A549 (cell line): ENCODE measurements around the gene ALG14. TPM values are rescaled to one million over a fixed set of nuclear protein-coding genes. Genes with fewer than 3 reads are reported as not detected.

Source experiments
- ATAC-seq, 2 experiments: fragments of 200-7000 bp in 1 of 2; fragments of >200 bp in 1 of 2; cut with Nextera tagmentation in 1 of 2; cut with Tn5 transposase in 1 of 2; 3 replicates each; pipeline versions ENCODE4 v1.8.0 to v1.9.1; 2018 to 2020; ENCODE audit warnings: mild to moderate bottlenecking in 1 of 2, moderate library complexity in 1 of 2
- CTCF ChIA-PET: fragments of 300-600 bp; sonication (Branson Sonifier 250); formaldehyde crosslinking; extraction: SDS; loops from one replicate; lab custom pipeline; 2021; ENCODE audit warnings: antibody characterized with exemption, inconsistent platforms; lab: Yijun Ruan, JAX
- POLR2A ChIA-PET: fragments of 350-600 bp; formaldehyde crosslinking; extraction: SDS; loops from one replicate; lab custom pipeline; 2021; ENCODE audit warnings: antibody characterized with exemption, inconsistent platforms; lab: Yijun Ruan, JAX
- DNase-seq, 2 experiments: peaks; one replicate each; pipeline versions ENCODE4 v3.0.0 to v3.0.0-alpha.2; 2011 to 2016; ENCODE audit warnings: low read depth in 1 of 2, low spot score in 1 of 2
- FAIRE-seq: peaks from 2 replicates; lab custom pipeline; 2011; peaks lifted over from hg19 to GRCh38; lab: Jason Lieb, UNC
- H3K27ac ChIP-seq, 2 experiments: fragments of >200 bp; sonication (Bioruptor Twin); formaldehyde crosslinking; 3 replicates each; pipeline ENCODE4 v1.5.1; 2016 to 2017
- H3K4me1 ChIP-seq: fragments of >200 bp; sonication (Bioruptor Twin); formaldehyde crosslinking; 3 replicates; pipeline ENCODE4 v1.6.1; 2016
- H3K4me2 ChIP-seq: fragments of >200 bp; sonication (Bioruptor Twin); formaldehyde crosslinking; 3 replicates; pipeline ENCODE4 v1.6.1; 2016
- H3K4me3 ChIP-seq: fragments of >200 bp; sonication (Bioruptor Twin); formaldehyde crosslinking; 3 replicates; pipeline ENCODE4 v1.5.1; 2016
- H3K9me3 ChIP-seq: fragments of >200 bp; sonication (Bioruptor Twin); formaldehyde crosslinking; 3 replicates; pipeline ENCODE4 v1.6.1; 2016
- BHLHE40 ChIP-seq: IDR thresholded peaks from 2 replicates; pipeline ENCODE4 v1.6.1; 2012; ENCODE audit warnings: low read depth, low read length, inconsistent platforms
- CBX8 ChIP-seq: fragments of 200-600 bp; sonication (generic); IDR thresholded peaks from 2 replicates; pipeline ENCODE4 v1.6.1; 2016
- EHMT2 ChIP-seq: fragments of 200-600 bp; sonication (generic); IDR thresholded peaks from 2 replicates; pipeline ENCODE4 v1.6.1; 2016; ENCODE audit warnings: antibody characterized with exemption, low read depth, mild to moderate bottlenecking, moderate library complexity
- EP300 ChIP-seq, 2 experiments: fragments of >200 bp; sonication (Bioruptor Twin); formaldehyde crosslinking; IDR thresholded peaks; 2 replicates in 1 of 2; 3 replicates in 1 of 2; pipeline ENCODE4 v1.6.1; 2016 to 2017
- ESRRA ChIP-seq: fragments of 150-350 bp; IDR thresholded peaks from 2 replicates; pipeline ENCODE4 v1.6.1; 2014; ENCODE audit warnings: mild to moderate bottlenecking, low read length, borderline replicate concordance
- GATA3 ChIP-seq: IDR thresholded peaks from 2 replicates; pipeline ENCODE4 v1.6.1; 2012; ENCODE audit warnings: borderline replicate concordance
- HEYL ChIP-seq: fragments of 250-450 bp; sonication (Bioruptor Pico); IDR thresholded peaks from 2 replicates; pipeline ENCODE4 v1.8.0; 2021; ENCODE audit warnings: mild to moderate bottlenecking, moderate library complexity
- HOXB13 ChIP-seq: fragments of 250-450 bp; sonication (Bioruptor Pico); IDR thresholded peaks from 2 replicates; pipeline ENCODE4 v1.5.0; 2020; ENCODE audit warnings: low read depth, mild to moderate bottlenecking, moderate library complexity
- JUN ChIP-seq, 2 experiments: fragments of >200 bp; sonication (Bioruptor Twin); formaldehyde crosslinking; IDR thresholded peaks; 2 replicates in 1 of 2; 3 replicates in 1 of 2; pipeline ENCODE4 v1.6.1; 2016 to 2017
- JUNB ChIP-seq: fragments of >200 bp; sonication (Bioruptor Twin); formaldehyde crosslinking; IDR thresholded peaks from 2 replicates; pipeline ENCODE4 v1.6.1; 2016
- MAFK ChIP-seq: fragments of 450-650 bp; IDR thresholded peaks from 2 replicates; pipeline ENCODE4 v1.6.1; 2014; ENCODE audit not compliant: partially characterized antibody
- NFE2L2 ChIP-seq: fragments of 150-350 bp; conservative IDR thresholded peaks from 2 replicates; pipeline ENCODE4 v1.6.1; 2014; ENCODE audit warnings: low read length
- NPAS2 ChIP-seq: fragments of 250-450 bp; sonication (Bioruptor Pico); IDR thresholded peaks from 2 replicates; pipeline ENCODE4 v1.8.0; 2022; ENCODE audit warnings: mild to moderate bottlenecking, moderate library complexity, borderline replicate concordance
- RFX5 ChIP-seq: fragments of 450-650 bp; IDR thresholded peaks from 2 replicates; pipeline ENCODE4 v1.7.1; 2014; ENCODE audit warnings: antibody characterized with exemption, mild to moderate bottlenecking, moderate library complexity
- ZFP36 ChIP-seq: fragments of 450-650 bp; IDR thresholded peaks from 2 replicates; pipeline ENCODE4 v1.6.1; 2014; ENCODE audit warnings: borderline replicate concordance; ENCODE audit not compliant: partially characterized antibody
- WGBS: methylation state at CpG from one replicate; pipeline ENCODE4 v1.1.6; 2017; ENCODE audit errors: missing lambda C conversion rate; 5-methylcytosine and 5-hydroxymethylcytosine counted together
- polyA plus RNA-seq, 4 experiments: library from polyadenylated mRNA; depleted of rRNA in 3 of 4; stranded (reverse); fragments of >200 nt; fragmentation: RNase III in 1 of 4; extraction: RNeasy Plus Mini Kit Qiagen cat#74134 plus additional on column Dnase treatment in 1 of 4; gene quantifications; 2 replicates in 3 of 4; 3 replicates in 1 of 4; pipeline ENCODE4 v1.2.3, GENCODE V29; 2011 to 2017
- TF ChIP-seq, protein P1 (sequence below): IDR thresholded peaks from 2 replicates; pipeline ENCODE4 v1.6.1; 2012; ENCODE audit warnings: low read depth, borderline replicate concordance
- TF ChIP-seq, protein P2 (sequence below): IDR thresholded peaks from 2 replicates; pipeline ENCODE4 v1.6.1; 2012
- TF ChIP-seq, protein P3 (sequence below): fragments of 200-600 bp; sonication (generic); IDR thresholded peaks from 2 replicates; pipeline ENCODE4 v1.6.1; 2016; ENCODE audit warnings: antibody characterized with exemption, mild to moderate bottlenecking, moderate library complexity
- TF ChIP-seq, protein P4 (sequence below): fragments of >200 bp; sonication (Bioruptor Twin); formaldehyde crosslinking; IDR thresholded peaks from 3 replicates; pipeline ENCODE4 v1.6.1; 2016

Gene ALG14
- polyA plus RNA-seq, 2 of the 4 experiments (the other 2 are of a cell fraction) = 5.0 to 5.4 TPM

DNA sequence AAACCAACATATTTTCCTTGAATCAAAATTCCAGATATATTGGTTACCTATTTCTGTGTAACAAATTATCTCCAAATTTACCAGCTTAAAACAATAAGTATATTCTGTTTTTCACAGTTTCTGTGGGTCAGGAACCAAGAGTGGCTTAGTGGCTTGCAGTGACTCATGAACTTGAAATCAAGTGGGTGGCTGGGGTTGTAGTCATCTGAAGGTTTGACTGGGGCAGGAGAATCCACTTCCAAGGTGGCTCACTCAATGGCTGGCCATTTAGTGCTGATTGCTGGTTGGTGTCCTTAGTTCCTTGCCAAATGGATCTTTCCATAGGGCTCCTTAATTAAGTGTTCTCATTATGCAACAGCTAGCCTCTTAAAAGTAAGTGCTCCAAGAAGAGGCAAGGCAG is 43.8 kb downstream of the ALG14 start:
- Histone ChIP-seq H3K27ac (no peak overlapping the region), H3K4me1 (peaks cover 3% of the 10 kb centered on the region), H3K4me2 (no peak overlapping the region), H3K9me3 (no peaks in the 10 kb centered on the region; the same call in 2 of the 3 replicates), H3K4me3 (no peak overlapping the region)
- FAIRE-seq (no peak), DNase-seq (no peak), ATAC-seq (no peak)
- POLR2A ChIA-PET = no interaction called here
- TF ChIP-seq, protein P1, sequence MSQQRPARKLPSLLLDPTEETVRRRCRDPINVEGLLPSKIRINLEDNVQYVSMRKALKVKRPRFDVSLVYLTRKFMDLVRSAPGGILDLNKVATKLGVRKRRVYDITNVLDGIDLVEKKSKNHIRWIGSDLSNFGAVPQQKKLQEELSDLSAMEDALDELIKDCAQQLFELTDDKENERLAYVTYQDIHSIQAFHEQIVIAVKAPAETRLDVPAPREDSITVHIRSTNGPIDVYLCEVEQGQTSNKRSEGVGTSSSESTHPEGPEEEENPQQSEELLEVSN = no peak
- TF ChIP-seq HEYL (CRISPR knock-in tag) = no peak
- CTCF ChIA-PET = interaction anchor here (0.6 to 1.3 kb wide), 4 partner anchors 14 to 120 kb away, joined by 3 to 6 read pairs (median 4); no protein-coding TSS in a partner anchor

DNA sequence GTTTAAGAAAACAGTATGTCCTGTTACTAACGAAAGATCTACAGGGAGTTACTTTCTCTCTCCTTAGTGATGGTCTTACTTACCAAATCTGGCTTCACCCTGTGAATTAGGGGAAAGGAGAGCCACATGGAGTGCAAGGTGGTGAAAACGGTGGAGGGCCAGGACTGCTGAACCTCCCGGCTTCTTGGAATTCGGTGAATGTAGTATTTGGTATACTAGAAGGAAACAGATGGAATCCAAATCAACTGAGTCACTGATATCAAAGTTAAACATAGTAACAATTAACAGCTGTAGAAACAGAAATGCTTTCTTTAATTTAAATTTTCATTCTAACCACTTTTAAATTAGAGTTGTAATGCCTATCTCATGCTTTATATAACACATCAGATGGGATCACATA is 45.7 kb downstream of the ALG14 start:
- FAIRE-seq (no peak), ATAC-seq (no peak), DNase-seq (no peak)
- H3K4me2 ChIP-seq = no peak overlapping the region
- TF ChIP-seq BHLHE40 (no peak), NFE2L2 (no peak), ESRRA (no peak), EHMT2 (no peak), GATA3 (no peak), NPAS2 (CRISPR knock-in tag) (no peak), JUNB (no peak), HEYL (CRISPR knock-in tag) (no peak), CBX8 (no peak), RFX5 (no peak), ZFP36 (no peak), HOXB13 (CRISPR knock-in tag) (no peak), EP300 (IDR thresholded peaks at IDR 0.05) (no peak), MAFK (no peak), JUN (IDR thresholded peaks at IDR 0.05) (no peak)
- TF ChIP-seq, protein P2, sequence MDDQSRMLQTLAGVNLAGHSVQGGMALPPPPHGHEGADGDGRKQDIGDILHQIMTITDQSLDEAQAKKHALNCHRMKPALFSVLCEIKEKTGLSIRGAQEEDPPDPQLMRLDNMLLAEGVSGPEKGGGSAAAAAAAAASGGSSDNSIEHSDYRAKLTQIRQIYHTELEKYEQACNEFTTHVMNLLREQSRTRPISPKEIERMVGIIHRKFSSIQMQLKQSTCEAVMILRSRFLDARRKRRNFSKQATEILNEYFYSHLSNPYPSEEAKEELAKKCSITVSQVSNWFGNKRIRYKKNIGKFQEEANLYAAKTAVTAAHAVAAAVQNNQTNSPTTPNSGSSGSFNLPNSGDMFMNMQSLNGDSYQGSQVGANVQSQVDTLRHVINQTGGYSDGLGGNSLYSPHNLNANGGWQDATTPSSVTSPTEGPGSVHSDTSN = no peak
- TF ChIP-seq, protein P3, sequence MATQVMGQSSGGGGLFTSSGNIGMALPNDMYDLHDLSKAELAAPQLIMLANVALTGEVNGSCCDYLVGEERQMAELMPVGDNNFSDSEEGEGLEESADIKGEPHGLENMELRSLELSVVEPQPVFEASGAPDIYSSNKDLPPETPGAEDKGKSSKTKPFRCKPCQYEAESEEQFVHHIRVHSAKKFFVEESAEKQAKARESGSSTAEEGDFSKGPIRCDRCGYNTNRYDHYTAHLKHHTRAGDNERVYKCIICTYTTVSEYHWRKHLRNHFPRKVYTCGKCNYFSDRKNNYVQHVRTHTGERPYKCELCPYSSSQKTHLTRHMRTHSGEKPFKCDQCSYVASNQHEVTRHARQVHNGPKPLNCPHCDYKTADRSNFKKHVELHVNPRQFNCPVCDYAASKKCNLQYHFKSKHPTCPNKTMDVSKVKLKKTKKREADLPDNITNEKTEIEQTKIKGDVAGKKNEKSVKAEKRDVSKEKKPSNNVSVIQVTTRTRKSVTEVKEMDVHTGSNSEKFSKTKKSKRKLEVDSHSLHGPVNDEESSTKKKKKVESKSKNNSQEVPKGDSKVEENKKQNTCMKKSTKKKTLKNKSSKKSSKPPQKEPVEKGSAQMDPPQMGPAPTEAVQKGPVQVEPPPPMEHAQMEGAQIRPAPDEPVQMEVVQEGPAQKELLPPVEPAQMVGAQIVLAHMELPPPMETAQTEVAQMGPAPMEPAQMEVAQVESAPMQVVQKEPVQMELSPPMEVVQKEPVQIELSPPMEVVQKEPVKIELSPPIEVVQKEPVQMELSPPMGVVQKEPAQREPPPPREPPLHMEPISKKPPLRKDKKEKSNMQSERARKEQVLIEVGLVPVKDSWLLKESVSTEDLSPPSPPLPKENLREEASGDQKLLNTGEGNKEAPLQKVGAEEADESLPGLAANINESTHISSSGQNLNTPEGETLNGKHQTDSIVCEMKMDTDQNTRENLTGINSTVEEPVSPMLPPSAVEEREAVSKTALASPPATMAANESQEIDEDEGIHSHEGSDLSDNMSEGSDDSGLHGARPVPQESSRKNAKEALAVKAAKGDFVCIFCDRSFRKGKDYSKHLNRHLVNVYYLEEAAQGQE = no peak
- TF ChIP-seq, protein P4, sequence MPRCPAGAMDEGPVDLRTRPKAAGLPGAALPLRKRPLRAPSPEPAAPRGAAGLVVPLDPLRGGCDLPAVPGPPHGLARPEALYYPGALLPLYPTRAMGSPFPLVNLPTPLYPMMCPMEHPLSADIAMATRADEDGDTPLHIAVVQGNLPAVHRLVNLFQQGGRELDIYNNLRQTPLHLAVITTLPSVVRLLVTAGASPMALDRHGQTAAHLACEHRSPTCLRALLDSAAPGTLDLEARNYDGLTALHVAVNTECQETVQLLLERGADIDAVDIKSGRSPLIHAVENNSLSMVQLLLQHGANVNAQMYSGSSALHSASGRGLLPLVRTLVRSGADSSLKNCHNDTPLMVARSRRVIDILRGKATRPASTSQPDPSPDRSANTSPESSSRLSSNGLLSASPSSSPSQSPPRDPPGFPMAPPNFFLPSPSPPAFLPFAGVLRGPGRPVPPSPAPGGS = no peak
- H3K4me3 ChIP-seq = no peak overlapping the region
- ChIA-PET CTCF (interaction anchor here (3.3 kb wide), 1 partner anchor 14 kb away, joined by 19 read pairs; no protein-coding TSS in a partner anchor), POLR2A (no interaction called here)
- peaks cover 20% of the 10 kb centered on the region for H3K4me1 ChIP-seq
- H3K9me3 ChIP-seq = no peaks in the 10 kb centered on the region; the same call in 2 of the 3 replicates
- no peak overlapping the region for H3K27ac ChIP-seq
- WGBS = 85% methylated on average over 4 of the region's 4 CpGs
